ENCODE measurements around the gene ZSCAN9.

The ZSCAN9 gene

DNA sequence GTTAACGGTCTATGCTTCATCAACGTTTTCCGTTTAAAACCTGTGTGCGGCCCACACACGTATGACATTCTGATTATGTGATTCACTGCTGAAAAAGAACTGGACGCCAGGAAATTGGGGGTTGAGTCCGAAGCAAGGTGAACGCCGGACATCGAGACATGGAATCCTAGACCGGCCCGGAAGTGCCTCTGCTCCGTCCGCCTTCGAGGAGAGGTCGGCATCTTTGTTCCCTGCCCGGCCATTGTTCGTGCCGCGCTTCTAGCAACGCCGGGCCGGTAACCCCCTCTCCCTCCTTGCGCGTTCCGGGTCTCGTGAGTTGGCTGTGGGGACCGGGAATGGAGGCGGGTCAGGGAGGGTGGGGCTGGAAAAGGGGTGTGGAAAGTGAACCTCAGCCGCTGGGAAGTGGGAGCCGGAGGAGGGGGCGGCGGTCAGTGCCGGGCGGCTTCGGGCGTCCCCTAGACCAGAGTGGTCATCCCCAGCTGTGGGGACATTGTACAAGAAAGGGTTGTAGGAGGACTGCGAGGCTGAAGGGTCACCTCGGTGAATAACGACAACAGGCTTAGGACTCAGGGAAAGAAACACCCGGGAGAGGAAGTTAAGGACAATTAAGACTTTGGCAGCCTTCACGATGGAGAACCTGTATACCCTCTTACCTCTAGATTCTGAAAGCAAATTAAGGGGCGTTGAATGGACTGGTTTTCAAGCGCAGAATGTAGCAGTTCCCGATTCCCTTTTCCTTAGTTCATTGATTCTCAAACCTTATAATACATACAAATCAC, at the start of gene ZSCAN9:
TSS of gene ZSCAN9 (plus strand) at position 220 of the 779 bp plus-strand sequence. CDS start 1,810 bp downstream, outside the sequence.
- in situ Hi-C loops (cut with HindIII; ENCODE audit: low sequenced_read_pairs) = no loop called here

DNA sequence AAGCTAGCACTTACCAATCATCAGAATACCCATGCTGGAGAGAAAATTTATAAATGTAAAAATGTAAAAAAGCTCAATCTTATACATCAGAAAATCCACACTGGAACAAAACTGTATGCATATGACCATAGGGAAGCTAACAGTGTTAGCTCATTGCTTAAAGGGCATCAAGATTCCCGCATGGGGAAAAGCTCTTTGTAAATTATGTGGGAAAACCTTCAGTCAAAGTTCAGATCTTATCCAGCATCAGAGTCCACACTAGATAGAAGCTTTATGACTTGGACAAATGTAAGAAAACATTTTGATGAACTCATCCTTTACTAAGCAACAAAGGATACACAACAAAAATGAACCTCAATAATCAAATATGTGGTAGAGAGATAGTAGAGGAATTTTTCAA, 48.7 kb upstream of the ZSCAN9 start:
- in situ Hi-C loops (cut with HindIII; ENCODE audit: low sequenced_read_pairs) = no loop called here

DNA sequence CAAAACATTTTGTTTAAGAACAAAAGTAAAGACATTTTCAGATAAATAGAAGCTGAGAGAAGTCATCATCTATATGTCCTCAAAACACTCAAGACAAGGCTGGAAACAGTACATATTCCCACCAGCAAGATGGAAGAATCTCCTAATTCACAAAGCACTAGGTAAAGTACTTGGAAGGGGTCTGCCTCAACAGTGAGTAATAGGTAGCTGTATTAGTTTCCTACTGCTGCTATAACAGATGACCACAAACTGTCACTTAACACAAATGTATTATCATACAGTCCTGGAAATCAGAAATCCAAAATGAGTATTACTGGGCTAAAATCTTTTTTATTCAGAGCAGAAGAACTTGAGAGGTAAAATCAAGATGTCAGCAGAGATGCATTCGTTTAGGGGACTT, 42.8 kb upstream of the ZSCAN9 start:
- in situ Hi-C loops (cut with HindIII; ENCODE audit: low sequenced_read_pairs) = no loop called here

DNA sequence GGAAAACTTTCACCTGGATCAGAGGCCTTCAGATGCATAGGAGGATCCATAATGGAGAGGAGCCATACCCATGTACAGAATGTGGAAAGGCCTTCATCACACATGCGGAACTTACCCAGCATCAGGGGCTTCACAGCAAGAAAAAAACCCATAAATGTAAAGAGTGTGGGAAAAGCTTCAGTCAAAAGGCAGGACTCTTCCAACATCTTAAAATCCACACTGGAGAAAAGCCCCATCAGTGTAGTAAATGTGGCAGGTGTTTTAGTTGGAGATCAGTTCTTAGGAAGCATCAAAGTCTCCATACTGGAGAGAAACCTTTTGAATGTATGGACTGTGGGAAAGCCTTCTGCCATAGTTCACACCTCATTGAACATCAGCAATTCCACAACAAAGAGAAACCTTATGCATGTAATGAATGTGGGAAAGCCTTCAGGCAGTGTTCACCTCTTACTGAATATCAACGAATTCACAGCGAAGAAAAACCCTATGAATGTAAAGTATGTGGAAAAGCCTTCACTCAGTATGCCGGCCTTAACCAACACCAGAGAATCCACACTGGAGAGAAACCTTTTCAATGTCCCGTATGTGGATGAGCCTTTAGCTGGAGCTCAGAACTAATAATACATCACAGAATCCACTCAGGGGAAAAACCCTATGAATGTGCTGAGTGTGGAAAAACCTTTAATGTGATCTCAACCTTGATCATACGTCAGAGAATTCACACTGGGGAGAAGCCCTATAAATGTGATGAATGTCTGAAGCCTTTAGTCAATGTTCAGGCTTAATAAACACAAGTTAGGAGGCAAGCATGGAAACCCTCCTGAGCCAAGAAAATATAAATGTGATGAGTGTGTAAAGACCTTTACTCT, 36.7 kb upstream of the ZSCAN9 start:
- in situ Hi-C loops (cut with HindIII; ENCODE audit: low sequenced_read_pairs) = no loop called here

DNA sequence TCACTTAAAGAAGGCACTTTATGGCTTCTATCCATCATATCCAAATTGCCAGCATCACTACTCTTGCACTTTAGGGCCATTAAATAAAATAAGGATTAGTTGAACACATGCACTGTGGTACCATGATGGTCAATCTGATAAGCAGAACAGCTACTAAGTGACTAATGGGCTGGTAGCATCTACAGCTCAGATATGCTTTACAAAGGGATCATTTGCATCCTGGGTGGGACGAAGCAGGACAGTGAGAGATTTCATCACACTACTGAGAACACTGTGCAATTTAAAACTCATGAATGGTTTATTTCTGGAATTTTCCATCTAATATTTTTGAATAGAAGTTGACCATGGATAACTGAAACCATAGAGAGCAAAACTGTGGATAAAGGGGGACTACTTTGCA, 25.1 kb upstream of the ZSCAN9 start:
- in situ Hi-C loops (cut with HindIII; ENCODE audit: low sequenced_read_pairs) = no loop called here

DNA sequence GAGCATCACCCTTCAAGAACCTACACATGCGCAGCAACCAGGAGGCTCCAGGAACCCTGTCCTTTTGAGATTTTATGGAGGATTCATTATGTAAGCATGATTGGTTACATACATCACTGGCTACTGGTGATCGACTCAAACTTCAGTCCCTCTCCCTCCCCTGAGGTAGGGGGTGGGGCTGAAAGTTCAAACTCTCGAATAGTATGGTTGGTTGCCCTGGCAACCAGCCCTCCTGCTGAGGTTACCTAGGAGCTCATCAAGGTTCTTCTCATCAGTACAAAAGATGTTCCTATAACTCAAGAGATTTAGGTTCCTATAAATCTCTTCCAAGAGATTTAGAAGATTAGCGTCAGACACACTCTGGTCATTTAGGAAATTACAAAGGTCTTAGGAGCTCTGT, 21.9 kb upstream of the ZSCAN9 start:
- in situ Hi-C loops (cut with HindIII; ENCODE audit: low sequenced_read_pairs) = no loop called here

DNA sequence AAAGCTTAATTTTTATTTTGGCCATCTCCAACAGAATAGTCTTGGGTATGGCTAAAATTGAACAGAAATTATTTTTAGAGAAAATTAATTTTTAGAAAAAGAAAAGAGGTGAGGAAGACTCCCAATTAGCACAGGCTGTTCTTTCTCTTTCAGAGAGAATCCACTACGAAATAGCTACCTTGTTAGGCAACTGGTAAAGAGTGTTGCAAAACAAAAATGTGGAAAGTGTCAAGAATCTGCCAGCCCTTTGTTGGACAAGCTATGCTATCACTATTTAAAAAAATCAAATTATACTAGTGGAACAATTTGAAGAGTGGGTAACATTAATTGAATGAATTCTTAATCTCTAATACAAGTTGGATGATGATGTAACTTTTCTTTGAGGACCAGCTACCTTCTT, 19.2 kb upstream of the ZSCAN9 start:
- in situ Hi-C loops (cut with HindIII; ENCODE audit: low sequenced_read_pairs) = no loop called here

DNA sequence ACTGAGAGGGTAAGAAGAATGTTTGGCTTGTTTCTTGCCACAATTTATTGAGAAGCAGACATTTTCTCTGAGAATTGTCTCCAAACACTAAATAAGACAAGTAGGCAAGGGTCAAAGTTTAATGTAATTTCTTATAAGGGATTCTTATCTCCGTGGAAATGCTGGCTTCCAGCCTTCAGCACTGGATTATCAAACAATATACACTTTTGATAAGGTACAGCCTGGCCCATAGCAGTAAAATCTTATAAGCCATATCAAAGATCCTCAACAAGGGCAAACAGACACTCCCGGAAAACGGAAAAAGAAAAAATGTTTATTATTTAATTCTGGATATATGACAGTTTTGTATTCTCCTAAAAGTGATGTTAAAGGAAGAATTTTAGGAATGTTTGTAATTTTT, 18.5 kb upstream of the ZSCAN9 start:
- in situ Hi-C loops (cut with HindIII; ENCODE audit: low sequenced_read_pairs) = no loop called here

DNA sequence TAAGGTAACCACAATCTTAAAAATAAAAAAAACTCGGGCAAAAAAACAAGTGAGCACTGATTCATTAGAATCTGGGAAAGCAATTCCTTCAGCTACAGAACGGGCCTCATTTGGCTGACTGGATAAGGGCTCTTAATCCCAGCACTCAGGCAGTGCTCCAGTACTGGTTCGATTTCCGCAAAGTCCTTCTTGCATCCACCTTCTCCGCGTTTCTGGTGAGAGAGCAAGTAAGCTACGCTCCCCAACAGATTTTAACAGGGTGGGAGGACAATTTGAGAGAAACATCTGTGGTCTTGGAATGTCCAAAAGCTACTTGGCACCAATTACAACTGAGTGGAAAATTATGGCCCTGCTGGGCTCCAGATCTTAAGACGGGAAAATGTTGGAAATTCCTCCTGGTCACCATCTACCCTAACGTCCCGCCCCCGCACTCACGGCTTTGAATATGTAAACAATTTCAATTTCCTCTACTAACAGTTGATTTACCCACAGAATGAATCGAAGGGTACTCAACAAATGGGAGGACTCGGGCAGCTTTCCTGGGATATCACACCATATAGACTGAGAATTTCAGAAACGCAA, 18.1 kb upstream of the ZSCAN9 start:
- in situ Hi-C loops (cut with HindIII; ENCODE audit: low sequenced_read_pairs) = no loop called here

DNA sequence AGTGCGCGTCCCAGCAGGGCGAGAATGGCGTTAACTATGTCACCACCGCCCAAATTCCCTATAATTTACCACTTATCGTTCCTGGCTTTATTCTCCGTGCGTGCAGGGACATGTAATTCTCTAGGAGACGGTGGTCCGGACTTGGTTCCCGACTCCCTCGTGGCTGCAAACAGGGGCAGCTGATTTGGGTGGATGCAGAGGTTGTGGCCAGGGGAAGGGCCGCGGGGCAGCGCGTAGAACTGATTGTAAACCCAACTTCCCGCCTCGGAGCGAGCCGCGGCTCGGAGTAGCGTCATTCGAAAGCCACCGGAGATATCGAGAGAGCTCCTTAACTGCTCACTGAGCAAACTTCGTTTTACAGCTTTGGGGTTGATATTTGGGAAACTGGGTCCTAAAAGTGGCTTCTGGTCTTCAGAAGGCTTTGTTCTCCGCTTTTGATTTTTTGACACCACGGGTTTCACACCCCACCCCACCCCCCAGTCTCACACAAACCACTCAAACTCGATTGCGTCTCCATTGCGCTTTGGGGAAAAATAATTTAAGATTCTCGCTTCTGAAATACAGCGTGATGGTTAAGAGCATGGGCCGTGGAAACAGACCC, 17.5 kb upstream of the ZSCAN9 start:
- in situ Hi-C loops (cut with HindIII; ENCODE audit: low sequenced_read_pairs) = no loop called here

DNA sequence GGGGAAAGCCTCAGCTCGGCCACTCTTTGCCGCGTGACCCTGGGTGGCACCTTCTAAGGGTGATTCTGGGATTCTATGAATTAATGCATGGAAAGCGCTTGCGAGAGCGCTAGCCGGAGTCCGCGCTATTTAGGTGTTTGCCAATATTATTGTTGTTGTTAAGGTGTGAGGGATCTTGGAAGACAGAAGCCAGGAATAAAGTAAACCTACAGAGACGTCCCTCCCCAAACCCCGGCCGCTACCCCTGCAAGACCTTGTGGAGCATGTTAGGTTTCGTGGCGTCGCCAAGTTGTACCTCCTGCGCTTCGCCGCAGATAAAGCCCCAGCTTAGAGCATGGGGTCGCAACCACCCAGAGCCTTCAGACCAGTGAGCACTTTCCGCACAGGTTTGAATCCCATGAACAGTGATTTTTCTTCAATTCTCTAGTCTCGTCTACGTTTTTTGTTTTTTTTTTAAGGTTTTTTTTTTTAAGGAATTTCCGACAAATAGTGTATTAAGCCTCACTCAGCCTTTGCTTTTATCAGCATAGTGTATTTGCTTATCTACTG, 16.9 kb upstream of the ZSCAN9 start:
- in situ Hi-C loops (cut with HindIII; ENCODE audit: low sequenced_read_pairs) = no loop called here

DNA sequence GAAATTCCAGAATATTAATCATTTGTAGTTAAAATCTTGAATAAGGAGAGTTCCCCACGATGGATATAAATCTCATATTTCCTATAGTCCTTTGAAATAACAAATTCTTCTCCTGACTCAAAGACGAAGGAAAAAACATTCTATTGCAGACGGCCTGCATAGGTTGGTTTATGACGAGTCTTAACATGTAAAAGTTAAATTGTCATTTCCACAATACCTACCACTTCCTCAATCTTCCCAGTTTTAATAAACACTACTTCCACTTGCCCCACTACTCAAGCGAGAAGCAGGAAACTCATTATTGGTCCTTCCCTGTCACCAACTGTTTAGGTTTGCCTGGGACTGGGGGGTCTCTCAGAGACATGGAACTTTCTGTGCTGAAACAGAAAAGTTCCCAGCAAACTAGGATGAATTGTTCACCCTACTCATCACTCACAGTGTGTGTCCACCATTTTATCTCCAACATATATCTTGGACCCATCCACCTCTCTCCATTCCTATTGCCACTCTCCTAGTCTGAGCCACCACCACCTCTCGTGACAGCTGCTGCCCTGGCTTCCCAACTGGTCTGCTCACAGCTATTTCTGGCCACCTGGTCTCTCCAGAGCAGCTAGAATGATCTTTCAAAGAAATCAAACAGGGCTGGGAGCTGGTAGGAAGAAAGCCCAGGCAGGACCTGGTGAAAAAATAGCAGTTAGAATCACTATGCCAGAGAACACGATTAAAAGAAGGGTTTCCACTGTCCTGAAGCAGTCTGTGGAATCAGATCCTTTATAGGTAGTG, 15.1 kb upstream of the ZSCAN9 start:
- in situ Hi-C loops (cut with HindIII; ENCODE audit: low sequenced_read_pairs) = no loop called here

DNA sequence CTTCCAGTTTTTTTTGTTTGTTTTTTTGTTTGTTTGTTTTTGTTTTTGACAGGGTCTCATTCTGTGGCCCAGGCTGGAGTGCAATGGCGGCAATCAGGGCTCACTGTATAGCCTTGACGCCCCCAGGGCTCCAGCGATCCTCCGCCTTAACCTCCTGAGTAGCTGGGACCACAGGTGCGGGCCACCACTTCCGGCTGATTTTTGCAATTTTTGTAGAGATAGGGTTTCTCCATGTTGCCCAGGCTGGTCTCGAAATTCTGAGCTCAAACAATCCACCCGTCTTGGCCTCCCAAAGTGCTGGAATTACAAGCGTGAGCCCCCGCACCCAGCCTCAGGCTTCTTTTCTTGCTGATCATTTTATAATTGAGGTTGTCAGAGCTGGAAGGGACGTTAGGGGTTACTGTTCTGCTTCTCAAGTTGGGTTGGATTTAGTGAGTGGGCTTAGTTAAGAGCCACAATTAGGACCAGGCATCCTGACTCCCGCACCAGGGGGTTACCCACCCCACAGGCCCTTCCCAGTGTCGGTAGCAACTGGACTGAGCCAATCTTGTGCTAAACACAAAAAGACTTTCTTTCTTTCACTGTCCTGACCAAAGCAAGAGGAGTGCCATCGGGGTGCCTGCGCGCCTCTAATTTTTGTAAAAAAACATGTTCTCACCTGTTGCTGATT, 13.1 kb upstream of the ZSCAN9 start:
- in situ Hi-C loops (cut with HindIII; ENCODE audit: low sequenced_read_pairs) = no loop called here

DNA sequence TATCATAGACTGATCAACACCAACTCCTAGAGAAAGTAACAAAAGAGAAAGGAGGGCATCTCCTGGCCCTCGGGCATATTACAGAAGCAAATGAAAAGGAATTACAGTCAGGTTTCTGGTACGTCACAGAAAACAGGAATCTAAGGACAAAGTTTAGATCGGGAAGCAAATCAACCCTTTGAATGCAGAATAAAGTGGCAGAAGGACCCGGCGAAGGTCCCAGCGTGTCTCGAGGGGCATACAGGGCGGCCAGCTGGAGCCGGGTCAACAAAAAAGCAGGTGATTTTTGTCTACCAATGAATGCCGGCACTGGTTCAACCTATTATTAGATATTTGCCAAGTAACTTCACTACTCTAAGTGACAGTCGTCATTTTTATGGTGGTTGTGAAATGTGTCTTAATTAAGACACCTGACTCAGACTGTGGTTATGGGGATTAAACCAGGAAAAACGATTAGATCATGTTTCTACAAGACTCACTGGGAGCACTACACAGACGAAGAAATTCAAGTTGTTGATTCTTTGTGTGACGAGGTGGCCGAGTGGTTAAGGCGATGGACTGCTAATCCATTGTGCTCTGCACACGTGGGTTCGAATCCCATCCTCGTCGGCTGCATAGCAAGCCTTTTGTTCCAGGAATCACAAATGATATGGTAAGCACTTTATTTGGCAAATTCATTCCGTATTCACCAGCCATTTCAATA, 12.4 kb upstream of the ZSCAN9 start:
- in situ Hi-C loops (cut with HindIII; ENCODE audit: low sequenced_read_pairs) = no loop called here

DNA sequence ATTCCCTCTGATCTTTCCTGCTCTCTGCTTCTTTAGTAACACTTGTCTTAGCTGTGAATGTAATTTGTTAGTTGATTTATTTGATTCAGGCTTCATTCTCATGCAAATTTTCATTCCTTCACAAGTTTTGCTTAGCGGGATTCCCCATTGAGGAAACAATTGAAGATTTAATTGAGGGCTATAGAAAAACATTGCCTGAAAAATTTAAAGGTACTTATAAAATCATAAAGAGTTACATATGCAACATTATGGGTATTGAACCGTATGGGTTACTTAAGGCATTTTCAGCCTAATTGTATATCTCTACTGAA, 11.9 kb upstream of the ZSCAN9 start:
- in situ Hi-C loops (cut with HindIII; ENCODE audit: low sequenced_read_pairs) = no loop called here

DNA sequence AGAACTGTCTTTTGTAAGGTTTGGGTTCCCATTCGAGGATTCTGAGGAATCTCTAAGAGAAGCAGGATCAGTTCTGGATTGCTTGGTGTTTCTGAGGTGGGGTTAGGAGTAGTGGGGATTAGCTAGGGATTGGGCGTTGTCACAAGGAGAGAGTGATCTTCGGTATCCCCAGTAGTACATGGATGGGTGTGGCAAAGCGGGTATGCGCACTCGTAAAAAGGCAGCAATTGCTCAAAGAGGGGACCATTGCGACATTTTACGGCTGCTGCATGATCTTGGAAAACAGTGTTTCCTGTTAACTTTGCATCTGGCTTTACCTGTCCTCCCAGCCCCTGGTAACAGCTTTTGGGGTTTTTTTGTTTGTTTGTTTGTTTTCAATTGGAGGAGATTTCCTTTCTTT, 9.7 kb upstream of the ZSCAN9 start:
- in situ Hi-C loops (cut with HindIII; ENCODE audit: low sequenced_read_pairs) = no loop called here

DNA sequence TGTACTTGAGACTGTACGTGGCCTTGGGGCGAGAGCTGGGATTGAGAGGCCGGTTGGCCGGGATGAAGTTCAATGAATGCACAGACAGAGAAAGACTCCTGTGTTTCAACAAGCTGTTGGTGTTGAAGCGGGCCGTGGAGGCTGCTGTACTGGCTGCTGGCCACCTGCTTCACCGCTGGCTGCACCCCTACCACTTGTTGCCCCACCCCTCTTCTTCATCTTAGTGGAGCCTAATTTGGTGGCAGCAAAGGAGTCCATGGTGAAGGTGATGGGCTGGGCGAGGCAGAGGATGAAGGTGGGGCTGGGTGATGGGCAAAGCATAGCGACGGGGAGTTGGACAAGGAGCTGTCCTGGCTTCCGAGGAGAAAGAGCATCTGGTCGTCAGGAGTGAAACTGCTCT, 7.2 kb upstream of the ZSCAN9 start:
- in situ Hi-C loops (cut with HindIII; ENCODE audit: low sequenced_read_pairs) = no loop called here

DNA sequence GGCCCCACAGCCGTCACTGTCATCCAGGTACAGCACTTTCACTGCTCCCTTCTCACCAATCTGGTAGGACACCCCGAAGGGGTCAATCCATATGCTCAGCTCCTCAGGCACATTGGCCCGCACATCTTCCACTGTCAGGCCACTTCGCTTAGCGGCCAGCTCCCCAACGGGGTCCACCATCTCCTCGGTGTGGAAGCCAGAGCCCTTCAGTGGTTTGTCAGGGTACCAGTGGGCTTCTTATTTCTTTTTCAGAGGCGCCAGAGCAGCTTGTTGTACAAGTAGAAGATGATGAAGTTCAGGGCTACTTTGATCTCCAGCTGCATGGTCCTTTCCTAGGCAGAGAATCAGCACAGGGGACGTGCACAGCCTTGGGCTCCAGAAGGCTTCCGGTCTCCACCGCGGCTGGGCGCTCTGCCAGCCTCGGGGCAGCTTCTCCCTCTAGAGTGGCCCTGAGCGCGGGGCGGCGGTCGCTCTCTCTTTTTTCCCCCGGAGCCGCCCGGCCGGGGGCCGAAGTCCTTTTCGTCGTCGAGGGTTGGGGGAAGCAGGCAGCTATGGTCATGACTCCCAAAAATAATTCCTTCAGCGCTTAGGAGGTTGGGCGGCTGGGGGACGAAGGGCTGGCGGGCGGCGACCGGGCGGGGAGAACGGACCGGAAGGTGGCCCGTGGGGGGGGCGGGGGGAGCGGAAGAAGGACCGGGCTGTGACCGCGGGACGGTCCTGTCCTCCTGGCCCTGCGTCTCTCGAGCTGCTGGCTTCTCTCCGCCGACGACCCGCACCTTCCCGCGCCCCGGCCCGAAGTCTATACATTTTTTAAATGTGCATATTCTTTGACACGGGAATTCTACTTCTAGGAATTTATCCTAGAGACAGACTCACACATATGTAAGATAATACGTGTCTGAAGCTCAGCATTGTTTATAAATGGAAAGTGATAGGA, 6.5 kb upstream of the ZSCAN9 start:
- in situ Hi-C loops (cut with HindIII; ENCODE audit: low sequenced_read_pairs) = no loop called here
